Stimulated activated CD8-positive, alpha-beta memory T cell treated with anti-CD3 and anti-CD28 coated beads, Interleukin-15, amount 100 ng/mL, for 24 hours (primary cell): ENCODE data around the gene SLC6A19.

ENCODE experiments used
- DNase-seq: peaks from one replicate; pipeline ENCODE4 v3.0.0-alpha.2; 2020; ENCODE audit warnings: low read depth

Gene SLC6A19

DNA sequence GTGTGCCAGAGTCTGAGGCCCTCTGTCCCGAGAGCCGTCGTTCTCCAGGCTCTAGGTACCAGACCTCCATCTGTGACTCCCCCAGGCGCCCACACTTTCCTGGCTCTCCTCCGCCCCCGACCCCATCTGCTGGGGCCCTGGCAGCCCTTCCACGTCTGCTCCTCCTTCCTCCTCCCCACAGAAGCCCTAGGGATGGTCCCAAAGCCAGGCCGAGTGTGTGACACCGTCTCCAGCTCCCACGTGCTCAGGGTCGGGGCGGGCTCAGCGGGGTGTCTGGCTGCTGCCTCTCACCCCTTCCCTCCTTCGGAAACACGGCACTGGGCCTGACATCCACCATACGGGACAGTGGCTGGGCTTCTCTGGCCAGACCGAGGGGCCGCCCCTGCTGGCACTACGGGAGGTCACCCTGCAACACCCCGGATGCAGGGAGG lies 20.5 kb upstream of the SLC6A19 start:
- no peak for DNase-seq

DNA sequence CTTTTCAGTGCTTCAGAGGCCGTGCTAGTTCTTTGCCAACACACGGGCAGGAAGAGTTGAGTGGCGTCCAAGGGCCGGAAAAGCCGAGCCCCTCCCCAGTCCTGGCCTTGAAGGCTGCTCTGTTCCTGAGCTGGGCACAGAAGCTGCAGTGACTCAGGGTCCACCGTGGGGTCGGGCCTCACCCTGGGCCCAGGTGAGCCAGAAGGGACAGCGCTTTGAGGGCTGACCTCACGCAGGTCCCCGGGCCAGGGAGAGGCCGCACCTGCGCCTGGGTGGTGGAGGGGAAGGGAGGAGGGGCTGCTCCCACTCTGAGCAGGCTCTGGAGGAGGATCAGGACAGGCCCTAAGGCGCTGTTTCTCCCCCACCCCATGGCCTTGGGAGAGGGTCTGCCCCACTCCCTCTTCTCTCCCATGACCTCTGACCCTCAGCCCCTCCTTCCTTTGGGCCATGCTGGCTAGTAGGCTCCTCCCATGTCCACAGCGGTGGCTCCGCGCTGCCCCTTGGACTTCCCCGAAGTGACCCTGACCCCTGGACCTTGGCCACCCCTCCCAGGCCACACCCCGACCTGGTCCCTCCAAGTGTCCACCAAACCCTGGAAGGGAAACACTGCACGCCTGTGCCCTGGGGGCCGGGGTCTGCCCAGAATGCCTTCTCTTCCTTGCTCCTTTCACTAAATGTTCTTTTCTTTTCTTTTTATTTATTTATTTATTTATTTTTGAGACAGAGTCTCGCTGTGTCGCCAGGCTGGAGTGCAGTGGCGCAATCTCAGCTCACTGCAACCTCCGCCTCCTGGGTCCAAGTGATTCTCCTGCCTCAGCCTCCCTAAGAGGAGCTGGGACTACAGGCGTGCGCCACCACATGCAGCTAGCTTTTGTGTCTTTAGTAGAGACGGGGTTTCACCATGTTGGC lies 19.7 kb upstream of the SLC6A19 start:
- no peak for DNase-seq

DNA sequence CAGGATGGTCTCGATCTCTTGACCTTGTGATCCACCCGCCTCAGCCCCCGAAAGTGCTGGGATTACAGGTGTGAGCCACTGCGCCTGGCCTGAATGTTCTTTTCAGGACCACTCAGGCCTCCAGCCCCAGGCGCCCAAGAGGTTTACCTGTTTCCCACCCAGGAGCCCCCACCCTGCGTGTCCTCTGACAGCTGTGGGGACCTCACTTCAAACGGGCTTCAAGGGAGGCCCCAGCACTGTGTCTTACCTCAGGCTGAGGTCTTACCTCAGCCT lies 19.1 kb upstream of the SLC6A19 start:
- DNase-seq, result no peak

DNA sequence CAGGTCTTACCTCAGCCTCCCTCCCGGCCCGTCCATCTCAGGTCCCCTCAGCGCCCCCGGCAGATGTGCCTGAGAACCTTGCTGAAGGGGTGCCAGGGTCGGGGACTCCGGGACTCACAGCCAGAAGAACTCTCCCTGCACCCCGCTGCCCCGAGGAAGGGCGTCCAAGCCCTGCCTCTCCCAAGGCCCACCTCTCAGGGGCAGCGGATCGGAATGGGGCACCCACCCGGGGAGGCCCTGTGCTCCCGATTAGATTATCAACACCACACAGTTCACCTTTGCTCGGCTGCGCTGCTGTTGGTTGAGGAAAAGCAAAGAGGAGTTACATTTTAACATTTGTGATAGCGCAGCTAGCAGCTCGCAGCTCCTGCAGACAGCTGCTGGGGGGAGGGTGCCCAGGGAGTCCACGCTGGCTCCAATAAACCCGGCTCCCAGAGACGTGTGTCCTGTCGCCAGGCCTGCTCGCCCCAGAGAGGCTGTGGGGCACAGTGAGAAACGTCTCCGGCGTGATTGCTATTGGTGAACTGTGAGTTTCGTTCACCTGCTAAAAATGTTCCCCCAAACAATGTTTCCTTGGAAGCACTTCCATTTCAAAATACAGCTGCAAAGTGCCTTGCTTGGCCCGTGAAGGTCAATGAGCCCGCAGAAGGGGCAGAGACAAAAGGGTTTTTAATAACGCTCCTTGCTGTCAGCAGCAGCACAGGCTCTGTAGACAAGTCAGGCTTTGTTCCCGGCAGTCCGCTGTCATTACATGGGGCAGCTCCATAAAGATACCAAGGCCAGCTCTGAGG lies 18.6 kb upstream of the SLC6A19 start:
- DNase-seq, result no peak

DNA sequence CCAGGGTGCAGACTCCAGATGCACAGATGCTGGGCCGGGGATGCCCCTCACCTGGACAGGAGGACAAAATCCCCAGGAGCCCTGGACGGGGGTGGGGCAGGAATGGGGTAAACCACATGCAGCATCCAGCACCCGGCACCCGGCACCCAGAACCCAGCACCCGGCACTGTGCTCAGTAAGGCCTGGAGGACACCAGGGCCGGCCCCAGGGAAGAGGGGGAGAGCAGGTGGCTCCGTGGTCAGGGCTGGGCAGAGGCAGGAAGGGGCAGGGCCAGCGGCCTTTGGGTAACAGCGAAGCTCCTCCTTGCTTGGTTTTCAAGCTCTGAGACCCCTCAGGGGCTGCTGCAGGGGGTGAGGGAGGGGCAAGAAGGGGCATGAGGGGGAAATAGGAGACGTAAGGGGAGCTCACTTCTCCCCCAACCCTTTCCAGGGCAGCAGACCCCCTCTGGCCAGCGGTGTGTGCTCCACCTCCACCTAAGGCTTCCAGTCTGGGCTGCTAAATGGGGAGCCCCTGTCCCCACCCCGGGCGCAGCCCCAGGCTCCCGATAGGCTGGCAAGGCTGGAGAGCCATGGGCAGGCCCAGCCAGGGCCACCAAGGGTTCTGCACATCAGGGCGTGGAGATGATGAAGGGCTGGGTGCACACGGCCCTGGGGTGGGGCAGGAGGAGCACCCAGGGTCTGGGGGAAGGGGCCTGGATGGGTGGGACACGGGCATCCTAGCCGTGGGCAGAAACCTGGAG lies 17.8 kb upstream of the SLC6A19 start:
- DNase-seq, result no peak

DNA sequence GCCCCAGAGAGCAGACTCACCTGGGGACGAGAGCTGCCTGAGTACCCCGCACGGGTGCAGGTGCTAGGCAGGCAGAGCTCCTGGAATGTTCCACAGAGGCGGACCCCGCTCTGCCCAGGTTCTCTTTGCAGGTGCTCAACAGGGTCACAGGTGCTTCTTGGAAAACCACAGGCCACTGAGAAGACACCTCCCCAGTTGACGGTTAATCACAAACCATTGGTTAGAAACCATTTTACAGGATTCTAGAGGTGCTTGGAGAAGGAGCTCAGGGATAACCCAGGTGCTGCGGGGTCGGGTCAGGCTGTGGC lies 17.3 kb upstream of the SLC6A19 start:
- DNase-seq, result no peak

DNA sequence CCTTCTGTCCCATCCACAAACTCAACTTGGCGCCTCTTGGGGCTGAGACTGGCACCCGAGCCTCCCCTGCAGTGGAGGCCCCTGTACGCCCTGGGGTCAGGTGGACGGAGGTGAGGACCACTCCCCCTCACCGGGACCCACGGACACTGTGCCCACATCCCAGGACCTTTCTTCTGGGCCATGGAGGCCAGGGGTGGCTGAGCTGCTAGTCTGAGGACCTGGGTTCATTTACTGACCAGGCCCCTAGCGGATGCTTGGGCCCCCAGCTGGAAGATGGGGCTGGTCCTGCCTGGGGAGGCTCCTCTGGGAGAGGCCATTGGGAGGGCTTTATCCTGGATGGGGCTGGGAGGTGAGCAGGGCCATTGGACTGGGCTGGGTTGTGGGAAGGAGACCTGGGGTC lies 16.9 kb upstream of the SLC6A19 start:
- no peak for DNase-seq

DNA sequence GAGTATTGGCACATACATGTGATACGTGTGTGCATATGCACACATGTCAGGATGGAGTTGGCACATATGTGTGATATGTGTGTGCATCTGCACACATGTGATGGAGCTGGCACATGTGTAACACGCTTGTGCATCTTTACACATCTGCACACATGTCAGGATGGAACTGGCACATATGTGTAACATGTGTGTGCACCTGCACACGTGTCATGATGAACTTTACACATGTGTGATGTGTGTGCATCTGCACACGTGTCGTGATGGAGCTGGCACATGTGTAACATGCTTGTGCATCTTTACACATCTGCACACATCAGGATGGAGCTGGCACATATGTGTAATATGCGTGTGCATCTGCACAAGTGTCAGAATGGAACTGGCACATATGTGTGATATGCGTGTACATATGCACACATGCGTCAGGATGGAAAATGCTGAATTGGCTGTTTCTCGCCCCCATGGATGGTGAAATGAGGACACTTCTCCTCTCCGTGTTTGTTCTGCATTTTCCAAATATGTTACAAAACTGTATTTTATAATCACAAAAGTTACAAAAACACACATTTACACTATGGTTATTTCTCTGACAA lies 16.3 kb upstream of the SLC6A19 start:
- no peak for DNase-seq

DNA sequence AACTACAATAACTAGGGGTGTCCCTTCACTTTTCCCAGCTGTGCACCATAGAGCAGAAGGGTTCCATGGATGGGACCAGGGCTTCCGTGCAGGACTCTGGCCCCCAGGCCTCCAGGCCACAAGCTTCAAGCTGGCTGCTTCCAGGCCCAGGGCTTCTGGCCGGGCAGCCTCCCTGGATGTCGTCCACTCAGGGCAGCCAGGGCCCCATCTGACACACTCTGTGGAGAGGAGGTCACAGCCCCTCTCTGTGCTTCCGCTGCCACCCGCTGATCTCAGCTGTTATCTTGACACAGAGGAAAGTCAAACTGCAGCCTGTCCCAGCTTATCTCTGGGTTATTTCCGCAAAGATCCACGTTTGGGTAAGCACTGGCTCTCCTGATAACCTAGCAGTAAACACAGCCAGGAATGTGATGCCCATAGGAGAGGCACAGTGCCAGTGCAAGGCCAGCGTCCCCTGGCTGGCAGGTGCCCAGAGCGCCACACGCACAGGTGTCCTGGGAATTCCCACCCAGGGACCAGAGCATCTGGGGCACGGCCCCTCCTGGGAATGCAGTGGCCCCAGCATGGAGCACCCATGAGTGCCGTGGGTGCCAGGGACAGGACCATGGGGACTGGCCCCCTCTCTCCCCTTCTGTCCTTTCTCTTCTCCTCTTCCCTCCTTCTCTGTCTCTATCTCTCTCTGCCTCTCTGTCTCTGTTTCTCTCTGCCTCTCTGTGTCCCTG lies 15.6 kb upstream of the SLC6A19 start:
- DNase-seq, result no peak

DNA sequence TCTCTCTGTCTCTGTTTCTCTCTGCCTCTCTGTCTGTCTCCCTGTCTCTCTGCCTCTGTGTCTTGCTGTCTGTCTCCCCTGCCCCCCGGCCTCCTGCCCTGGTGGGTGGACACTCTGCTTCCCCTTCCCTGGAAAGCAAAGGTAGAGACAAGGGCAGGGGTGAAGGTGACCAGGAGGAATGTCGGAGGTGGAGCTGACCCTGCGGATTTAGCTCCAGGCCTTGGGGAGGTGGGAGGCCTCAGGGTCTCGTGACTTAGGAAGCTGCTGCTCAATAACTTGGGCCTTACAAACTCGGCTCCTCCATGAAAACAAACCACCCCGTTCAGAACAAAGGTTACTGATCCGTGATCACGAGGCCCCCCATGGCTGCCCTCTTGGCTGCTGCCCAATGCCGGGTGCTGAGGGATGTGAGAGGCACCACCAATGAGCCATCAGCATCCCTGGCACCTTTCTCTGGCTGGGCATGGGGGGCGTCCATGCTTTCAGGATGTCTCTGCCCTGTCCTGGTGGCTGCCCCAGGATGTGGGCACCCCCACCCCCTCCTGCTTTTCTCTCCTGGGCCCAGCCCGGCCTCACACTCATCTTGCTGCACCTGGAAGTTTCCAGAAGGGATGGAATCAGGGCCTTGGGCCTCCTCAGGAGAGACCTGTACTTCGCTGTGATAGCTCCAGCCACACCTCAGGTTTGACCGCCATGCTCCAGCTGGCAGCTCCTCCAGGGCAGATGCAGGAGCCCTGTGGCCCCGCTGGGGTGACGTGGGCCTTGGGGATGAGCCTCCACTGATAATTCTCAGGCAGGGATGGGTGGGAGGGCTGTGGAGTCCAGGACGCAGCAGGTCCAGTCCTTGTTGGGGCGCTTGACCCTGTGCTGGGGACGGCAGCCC lies 14.8 kb upstream of the SLC6A19 start:
- DNase-seq, result no peak

DNA sequence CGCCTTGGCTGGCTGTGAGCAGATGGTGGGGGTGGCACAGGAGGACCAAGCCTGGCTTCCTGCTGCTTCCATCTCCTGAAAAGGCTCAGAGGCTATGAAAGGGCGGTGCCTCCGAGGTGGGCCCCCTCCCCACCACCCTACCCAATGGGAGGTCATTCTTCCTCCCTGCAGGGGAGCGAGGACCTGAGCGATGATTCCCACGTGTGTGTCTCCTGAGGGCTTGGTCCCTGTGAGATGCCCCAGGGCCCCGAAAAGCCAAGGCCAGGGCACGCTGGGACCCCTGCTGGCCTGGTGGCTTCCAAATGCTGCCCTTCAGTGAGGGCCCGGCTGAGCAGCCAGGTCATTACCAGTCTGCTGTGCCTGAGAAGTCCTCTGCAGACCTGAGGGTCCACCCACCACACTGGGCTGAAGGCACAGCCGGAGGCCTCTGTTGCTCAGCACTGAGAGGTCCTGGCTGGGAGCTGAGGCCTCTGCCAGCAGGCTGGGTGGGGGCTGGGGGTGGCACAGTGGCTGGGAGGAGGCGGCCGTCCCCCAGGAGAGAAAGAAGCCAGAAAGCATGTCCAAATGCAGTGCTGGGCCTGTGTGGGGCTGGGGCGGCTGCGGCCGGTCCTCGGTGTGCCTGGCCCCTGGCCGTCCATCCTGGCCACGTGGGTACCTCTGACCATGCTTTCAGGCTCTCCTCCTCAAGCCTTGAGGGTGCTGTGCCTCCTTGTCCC lies 14.0 kb upstream of the SLC6A19 start:
- no peak for DNase-seq

DNA sequence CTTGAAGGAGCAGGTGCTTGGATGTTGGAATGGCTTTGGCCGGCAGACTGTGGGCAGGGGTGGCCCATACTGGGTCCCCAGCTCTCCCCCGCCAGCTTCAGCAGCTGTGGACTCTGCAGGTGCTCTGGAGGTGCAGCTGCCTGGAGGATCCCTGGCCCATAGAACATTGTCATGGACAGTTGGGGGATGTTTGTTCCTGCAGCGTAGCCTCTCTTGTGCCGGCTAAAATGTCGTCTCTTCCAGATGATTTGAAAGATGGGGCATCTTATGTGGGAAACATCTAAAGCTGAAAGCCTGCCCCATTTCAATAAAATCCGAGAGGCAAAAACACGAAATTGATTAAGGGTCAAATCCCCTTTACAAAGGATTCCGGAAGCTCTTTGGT lies 13.5 kb upstream of the SLC6A19 start:
- no peak for DNase-seq

DNA sequence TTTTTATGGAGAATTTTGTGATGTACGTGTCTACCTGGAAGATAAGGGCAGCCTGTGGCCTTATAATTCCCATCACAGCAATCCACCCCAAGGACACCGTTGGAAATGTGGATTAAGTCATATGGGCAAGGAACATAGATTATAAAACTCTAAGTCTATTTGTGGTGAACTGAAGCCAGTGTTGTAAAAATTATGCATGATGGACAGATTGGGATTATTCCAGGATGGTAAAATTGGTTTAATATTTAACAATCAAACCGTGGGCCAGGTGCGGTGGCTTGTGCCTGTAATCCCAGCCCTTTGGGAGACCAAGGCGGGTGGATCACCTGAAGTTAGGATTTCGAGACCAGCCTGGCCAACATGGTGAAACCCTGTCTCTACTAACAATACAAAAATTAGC lies 12.9 kb upstream of the SLC6A19 start:
- no peak for DNase-seq

DNA sequence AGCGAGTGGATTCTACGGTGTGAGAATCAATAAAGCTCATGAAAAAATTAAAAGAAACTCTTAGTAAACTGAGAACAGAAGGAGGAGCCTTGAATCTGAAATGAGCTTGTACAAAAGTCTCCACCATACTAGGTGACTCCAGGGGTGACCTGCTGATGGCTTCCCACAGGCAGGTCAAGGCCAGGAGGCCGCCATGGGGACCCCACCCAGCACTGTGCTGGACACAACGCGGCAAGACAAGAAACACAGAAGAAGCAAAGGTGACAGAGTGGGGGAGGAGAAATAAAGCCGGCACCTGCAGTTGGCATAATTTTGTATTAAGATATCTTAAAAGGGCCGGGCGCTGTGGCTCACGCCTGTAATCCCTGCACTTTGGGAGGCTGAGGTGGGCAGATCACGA lies 12.1 kb upstream of the SLC6A19 start:
- DNase-seq, result no peak

DNA sequence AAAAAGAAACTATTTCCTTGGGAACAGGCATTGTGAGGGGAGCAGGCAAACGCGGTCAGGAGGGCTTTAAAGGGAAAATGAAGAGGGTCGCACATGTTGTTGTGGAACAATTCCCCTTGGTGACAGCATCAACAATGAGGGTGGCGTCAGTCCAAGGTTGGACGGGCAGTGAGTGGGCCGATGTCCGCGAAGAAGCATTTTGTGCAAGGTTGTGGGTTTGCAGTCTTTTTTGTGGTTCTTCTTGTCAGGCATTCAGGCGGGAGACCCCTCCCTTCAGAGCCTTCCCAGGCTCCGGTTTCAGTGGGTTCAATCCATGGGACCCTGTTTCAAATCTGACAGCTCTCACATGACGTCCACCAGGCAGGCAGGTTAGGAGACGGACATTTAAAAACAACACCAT lies 11.1 kb upstream of the SLC6A19 start:
- DNase-seq, result no peak

DNA sequence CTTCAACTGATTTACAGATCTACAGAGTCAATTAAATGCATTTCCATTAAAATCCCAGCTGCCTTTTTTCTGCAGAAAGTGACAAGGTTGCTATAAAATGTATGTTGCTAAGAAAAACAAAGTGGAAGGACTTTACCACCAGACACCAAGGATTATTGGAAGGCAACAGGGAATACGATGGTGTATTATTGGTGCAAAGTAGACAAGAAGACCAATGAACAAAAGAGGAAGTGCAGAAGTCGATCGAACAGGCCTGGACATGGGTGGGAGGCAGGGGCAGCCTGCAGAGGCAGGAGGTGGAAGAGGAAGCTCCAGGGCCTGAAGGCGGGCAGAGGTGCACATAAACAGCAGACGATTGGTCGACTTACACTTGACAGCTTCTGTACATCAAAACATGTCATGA lies 10.6 kb upstream of the SLC6A19 start:
- no peak for DNase-seq

DNA sequence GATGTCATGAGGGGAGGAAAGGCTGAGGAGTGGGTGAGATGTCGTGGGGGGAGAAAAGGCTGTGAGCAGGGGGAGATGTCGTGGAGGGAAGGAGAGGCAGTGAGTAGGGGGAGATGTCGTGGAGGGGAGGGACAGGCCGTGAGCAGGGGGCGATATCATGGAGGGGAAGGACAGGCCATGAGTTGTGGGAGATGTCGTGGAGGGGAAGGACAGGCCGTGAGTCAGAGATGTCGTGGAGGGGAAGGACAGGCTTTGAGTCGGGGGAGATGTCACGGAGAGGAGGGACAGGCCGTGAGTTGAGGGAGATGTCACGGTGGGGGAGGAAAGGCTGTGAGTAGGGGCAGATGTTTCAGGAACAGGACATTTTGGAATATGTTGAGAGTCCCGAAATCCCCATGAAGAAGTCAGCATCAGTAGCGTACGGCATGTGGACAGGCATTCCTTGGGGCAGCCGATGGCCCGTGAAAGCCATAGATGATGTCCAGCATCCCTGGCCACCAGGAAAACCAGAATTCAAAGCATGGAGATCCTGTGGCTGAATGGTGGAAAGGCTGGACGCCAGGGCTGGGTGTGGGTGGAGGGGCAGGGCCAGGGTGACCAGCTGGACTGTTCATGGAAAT lies 8.3 kb upstream of the SLC6A19 start:
- no peak for DNase-seq

DNA sequence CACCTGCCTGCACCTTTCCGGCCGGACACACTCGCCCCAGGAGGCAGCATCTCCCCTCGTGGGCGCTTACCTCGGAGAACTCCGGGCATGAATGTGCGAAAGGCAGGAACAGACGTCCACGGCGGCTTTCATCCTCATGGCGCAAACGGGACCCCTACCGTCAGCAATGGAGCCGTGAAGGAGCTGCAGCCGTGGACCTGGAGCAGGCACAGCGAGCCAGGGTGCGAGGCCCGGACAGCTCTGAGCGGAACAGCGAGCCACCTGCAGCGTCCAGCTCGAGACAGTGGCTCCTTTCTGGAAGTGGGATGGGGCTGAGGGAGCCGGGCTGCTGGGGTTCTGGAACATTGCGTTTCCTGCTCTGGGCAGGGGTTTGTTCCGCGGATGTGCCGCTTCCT lies 7.8 kb upstream of the SLC6A19 start:
- no peak for DNase-seq

DNA sequence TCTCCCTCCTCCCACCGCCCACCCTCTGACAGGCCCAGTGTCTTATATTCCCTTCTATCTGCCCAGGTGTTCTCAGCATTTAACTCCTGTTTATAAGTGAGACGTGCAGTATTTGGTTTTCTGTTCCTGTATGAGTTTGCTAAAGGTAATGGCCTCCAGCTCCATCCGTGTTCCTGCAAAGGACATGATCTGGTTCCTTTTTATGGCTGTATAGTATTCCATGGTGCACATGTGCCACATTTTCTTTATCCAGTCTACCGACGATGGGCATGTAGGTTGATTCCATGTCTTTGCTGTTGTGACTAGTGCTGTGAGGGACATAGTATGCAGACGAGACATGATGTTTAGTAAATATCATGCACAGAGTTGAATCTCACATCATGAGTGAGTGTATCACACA lies 7.0 kb upstream of the SLC6A19 start:
- no peak for DNase-seq

DNA sequence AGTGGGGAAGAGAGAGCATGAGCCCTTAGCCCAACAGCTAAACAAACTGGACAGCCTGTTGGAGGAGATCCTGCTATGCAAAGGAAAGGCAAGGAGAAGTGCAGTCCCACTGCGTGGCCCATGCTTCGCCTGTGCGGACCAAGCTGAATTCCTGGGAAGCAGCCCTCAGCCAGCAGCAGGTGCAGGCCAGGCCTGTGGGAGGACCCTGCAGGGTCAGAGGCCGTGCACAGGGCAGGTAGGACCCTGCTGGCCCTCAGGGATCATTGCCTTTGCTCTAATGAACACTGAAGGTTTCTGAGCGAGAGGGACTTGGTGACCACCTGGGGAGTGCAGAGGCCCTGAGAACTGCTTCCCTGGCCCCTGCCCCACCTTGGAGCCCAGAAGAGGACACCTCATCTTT lies 6.0 kb upstream of the SLC6A19 start:
- no peak for DNase-seq
